ENCODE data around the gene SSBP3. TPM values are rescaled to one million over a fixed set of nuclear protein-coding genes. Genes with fewer than 3 reads are reported as not detected.
"Not testable (repeated sequence)": the region's sequence is repeated elsewhere in the genome, so short reads cannot be mapped to it uniquely, and the experiment has no call there.

Gene SSBP3
- total RNA-seq, 4 donors from 2014 or later = 32.0 to 70.2 (median 60.3) TPM

DNA sequence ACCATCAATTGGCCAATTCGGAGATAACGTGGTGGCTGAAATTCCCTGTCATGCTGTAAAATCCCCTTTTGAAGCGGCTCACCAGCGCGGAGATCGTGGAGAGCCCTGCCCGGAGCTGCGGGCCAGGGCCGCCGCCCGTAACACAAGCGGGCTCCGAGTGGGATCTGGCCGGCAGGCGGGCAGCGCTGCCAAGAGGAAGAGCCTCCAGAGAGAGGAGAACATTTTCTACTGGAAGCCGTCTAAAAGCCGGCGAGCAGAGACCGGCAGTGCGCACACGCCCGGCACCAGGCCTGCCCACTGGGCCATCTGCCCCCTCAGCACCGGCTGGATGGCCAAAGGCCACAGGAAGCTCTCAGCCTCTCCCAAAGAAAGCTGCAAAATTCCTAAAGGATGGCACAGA is 15.5 kb downstream of the SSBP3 start:
- 77 to 84% methylated on average over 14 to 24 of the region's 24 CpGs for WGBS, 2 donors

GRCh38 chr1:54389608-54390007 is 16.6 kb downstream of the SSBP3 start:
- 95 to 99% methylated on average over 2 of the region's 2 CpGs for WGBS, 2 donors
- H3K27me3 ChIP-seq; DNase-seq (ENCODE audit: low spot score in 2 of 2); H3K9me3 ChIP-seq; H3K4me3 ChIP-seq; H3K27ac ChIP-seq: not testable (repeated sequence)
- H3K4me1 ChIP-seq = peaks cover 0 to 71% (median 13%) of the 10 kb centered on the region in 4 donors
- peaks cover 0 to 39% (median 0%) of the 10 kb centered on the region in 3 donors for H3K36me3 ChIP-seq

More for the DNA sequence above, 15.5 kb downstream of the SSBP3 start:
- TF ChIP-seq CTCF (IDR thresholded peaks at IDR 0.05) (no peak), EP300 (IDR thresholded peaks at IDR 0.05) (no peak), POLR2A (IDR thresholded peaks at IDR 0.05) (no peak)
- no peaks in the 10 kb centered on the region for H3K9me3 ChIP-seq
- H3K36me3 ChIP-seq = peaks cover 0 to 49% (median 0%) of the 10 kb centered on the region in 3 donors
- no peaks in the 10 kb centered on the region for H3K27me3 ChIP-seq
- peak overlapping the region in 1 of 4 donors; percentile 3 for H3K4me3 ChIP-seq
- peak overlapping the region in 2 of 4 donors; percentile 52 to 69 for H3K27ac ChIP-seq
- no peak for DNase-seq (ENCODE audit: low spot score in 2 of 2)
- peaks cover 0 to 69% (median 10%) of the 10 kb centered on the region in 4 donors for H3K4me1 ChIP-seq

DNA sequence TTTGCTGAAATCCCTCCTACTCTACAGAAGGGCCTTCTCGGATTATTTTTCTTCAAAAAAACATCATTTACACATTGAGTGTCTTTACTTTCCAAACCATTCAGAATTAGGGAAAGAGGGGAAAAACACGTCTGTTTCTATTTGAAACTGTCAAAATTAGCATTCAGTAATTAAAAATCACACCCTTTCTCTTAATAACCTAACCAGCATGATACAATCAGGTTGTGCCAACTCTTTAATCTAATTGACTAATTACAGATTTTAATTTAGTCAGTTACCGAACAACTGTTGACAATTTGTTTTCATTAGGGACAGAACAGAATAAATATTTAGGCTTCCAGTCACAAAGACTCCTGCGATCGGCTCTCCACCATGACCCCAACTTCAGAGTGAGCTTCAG is 18.8 kb downstream of the SSBP3 start:
- no peak for DNase-seq (ENCODE audit: low spot score in 2 of 2)
- no peak for TF ChIP-seq POLR2A (IDR thresholded peaks at IDR 0.05)
- no peak for TF ChIP-seq EP300 (IDR thresholded peaks at IDR 0.05)
- no peak for TF ChIP-seq CTCF (IDR thresholded peaks at IDR 0.05)
- H3K27me3 ChIP-seq = no peaks in the 10 kb centered on the region
- H3K27ac ChIP-seq = no peak overlapping the region
- peaks cover 0 to 23% (median 0%) of the 10 kb centered on the region in 3 donors for H3K36me3 ChIP-seq
- H3K4me1 ChIP-seq = peaks cover 0 to 78% (median 13%) of the 10 kb centered on the region in 4 donors
- no peak overlapping the region for H3K4me3 ChIP-seq
- 83 to 87% methylated on average over 5 of the region's 5 CpGs for WGBS, 2 donors
- no peaks in the 10 kb centered on the region for H3K9me3 ChIP-seq

GRCh38 chr1:54385727-54386022 is 20.5 kb downstream of the SSBP3 start:
- no peak for TF ChIP-seq POLR2A (IDR thresholded peaks at IDR 0.05)
- TF ChIP-seq EP300 (IDR thresholded peaks at IDR 0.05) = no peak
- TF ChIP-seq CTCF (IDR thresholded peaks at IDR 0.05) = no peak
- H3K27me3 ChIP-seq = no peaks in the 10 kb centered on the region
- H3K36me3 ChIP-seq = peaks cover 0 to 10% (median 0%) of the 10 kb centered on the region in 3 donors
- no peaks in the 10 kb centered on the region for H3K9me3 ChIP-seq
- 75 to 99% methylated on average over 3 of the region's 3 CpGs for WGBS, 2 donors
- no peak for DNase-seq (ENCODE audit: low spot score in 2 of 2)
- H3K4me3 ChIP-seq = no peak overlapping the region
- H3K27ac ChIP-seq = peak overlapping the region in 2 of 4 donors; percentile 2 to 59
- peaks cover 0 to 62% (median 8%) of the 10 kb centered on the region in 4 donors for H3K4me1 ChIP-seq

- Histone ChIP-seq H3K4me3 (no peak overlapping the region), H3K27me3 (no peaks in the 10 kb centered on the region), H3K36me3 (peaks cover 0 to 8% (median 0%) of the 10 kb centered on the region in 3 donors), H3K9me3 (no peaks in the 10 kb centered on the region), H3K4me1 (peaks cover 0 to 65% (median 13%) of the 10 kb centered on the region in 4 donors), H3K27ac (peak overlapping the region in 2 of 4 donors; percentile 2 to 59)
- TF ChIP-seq EP300 (IDR thresholded peaks at IDR 0.05) = no peak
- TF ChIP-seq POLR2A (IDR thresholded peaks at IDR 0.05) = no peak
- no peak for TF ChIP-seq CTCF (IDR thresholded peaks at IDR 0.05)
- DNase-seq (ENCODE audit: low spot score in 2 of 2) = no peak
- 38 to 42% methylated on average over 7 of the region's 7 CpGs for WGBS, 2 donors
These were observed 21.1 kb downstream of the SSBP3 start for GRCh38 chr1:54384918-54385726.

Measured in tibial nerve (tissue), 4 donors.